ENCODE data around the gene PTX4.

Gene PTX4

GRCh38 chr16:1488619-1489018 is at the start of gene PTX4:
Gene PTX4 (minus strand): TSS chr16:1488944. CDS start chr16:1488909, 35 bp downstream.
- no peak for DNase-seq (ENCODE audit: low read depth)

DNA sequence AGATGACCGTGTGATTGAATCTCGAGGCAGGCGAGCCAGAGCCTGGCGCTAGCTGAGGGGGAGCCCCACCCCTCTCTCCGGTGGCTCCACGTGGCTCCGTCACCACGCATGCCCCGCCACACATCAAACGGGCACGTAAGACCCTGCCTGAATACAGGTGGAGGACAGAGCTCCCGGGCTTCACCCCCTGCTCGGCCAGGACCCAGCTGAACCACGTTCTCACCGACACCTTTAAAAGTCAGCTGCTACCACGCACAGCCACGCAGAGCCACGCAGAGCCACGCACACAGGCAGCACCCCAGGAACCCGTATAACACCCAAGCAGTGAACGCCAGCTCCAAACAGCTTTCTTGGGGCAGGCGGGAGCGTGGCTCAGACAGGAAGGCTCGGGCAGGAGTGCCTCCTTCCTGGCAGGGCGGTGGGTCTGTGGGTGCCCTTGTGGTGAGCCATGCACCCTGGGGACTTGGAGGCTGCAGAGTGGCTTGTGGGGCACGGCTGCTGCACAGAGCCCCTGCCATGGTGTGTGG is 49.1 kb upstream of the PTX4 start:
- no peak for DNase-seq (ENCODE audit: low read depth)

- no peak for DNase-seq (ENCODE audit: low read depth)
These were observed 48.4 kb upstream of the PTX4 start for GRCh38 chr16:1537138-1537577.

DNA sequence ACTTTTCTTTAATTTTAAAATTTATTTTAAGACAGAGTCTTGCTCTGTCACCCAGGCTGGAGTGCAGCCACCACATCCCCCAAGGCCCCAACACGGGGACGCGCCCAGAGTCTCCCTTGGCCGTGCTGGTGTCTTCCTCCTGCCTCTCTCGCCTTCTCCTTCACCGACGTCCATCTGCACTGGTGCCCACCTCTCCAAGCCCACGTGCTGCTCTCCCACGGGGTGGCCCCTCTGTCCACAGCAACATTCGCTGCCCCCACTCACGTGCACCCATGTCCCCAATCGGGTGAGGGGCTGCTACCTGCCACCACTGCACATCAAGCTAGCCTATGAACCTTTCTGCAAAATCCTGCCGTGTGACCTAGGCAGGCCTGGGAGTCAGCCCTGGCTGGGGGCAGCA is 47.9 kb upstream of the PTX4 start:
- DNase-seq (ENCODE audit: low read depth): no peak

- peak; percentile 51 for DNase-seq (ENCODE audit: low read depth)
These were observed 46.9 kb upstream of the PTX4 start for GRCh38 chr16:1535391-1536291.

- peak; percentile 59 for DNase-seq (ENCODE audit: low read depth)
These were observed 45.6 kb upstream of the PTX4 start for GRCh38 chr16:1534021-1535020.

DNA sequence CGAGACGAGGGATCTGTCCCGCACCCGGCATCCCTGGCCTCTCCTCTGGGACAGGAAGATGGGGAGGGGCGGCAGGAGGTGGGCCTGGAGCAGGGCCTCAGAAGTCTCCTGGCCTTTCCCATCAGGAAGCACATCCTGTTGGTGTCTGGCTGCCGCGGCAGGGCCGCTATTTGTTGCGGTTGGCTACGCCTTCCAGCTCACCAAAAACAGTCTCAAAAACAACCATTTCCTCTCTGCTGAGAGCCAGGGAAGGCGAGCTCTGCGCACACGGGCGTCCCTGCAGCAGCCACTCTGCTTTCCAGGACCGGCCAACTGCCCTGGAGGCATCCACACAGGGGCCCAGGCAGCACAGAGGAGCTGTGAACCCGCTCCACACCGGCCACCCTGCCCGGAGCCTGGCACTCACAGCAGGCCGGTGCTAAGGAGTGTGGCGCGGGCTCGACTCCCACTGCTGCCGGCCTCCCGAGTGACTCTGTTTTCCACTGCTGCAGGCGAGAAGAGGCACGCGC is 44.8 kb upstream of the PTX4 start, which contains the start of gene TMEM204:
Gene TMEM204 (plus strand): TSS at position 224 of the 509 bp plus-strand sequence. CDS start 610 bp downstream, outside the sequence.
- peak; percentile 94 for DNase-seq (ENCODE audit: low read depth)

DNA sequence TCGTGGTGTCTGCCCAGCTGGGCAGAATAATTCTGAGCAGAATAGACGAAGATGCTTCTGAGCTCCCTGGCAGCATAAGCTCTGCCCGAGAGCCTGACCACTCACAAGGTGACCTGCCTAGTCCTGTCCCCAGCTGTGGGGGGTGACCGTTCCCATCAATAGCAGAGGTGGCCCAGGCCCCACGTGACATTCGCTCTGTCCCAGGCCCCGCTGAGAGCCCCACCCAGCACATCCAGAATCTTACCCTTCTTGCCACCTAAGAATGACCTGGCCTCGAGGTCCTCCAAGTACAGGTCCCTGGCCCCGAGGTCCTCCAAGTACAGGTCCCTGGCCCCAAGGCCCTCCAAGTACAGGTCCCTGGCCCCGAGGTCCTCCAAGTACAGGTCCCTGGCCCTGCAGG is 44.0 kb upstream of the PTX4 start:
- no peak for DNase-seq (ENCODE audit: low read depth)

DNA sequence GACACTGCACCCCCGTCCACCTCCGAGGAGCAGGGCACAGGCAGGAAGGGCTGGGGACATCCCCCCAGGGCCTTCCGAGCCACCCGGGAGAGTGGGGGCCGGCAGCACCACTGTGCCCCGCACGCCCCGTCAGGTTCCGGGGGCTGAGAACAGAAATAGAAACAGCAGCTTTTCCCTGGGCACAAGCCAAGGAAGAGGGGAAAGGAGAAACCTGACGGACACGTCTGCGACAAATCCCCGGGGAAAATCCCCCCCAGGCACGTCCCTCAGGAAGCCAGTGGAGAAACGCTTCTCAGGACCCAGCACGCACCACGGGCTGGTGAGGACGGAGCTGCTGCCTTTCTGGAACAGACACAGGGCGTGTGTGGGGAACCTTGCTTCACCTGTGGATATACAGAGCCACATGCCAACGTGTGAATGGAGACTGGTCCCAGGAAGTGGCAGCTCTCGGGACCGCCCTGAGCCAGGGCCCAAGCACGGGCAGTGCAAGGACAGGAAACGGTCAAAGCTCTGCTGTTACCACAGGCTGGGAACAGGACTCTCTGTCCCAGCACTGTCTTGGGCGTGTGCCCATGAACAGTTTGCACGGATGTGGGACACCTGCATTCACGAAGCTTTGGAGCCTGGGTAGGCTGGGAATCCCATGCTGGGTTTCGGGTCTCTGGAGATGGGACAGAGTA is 43.5 kb upstream of the PTX4 start:
- DNase-seq (ENCODE audit: low read depth): peak; percentile 76

DNA sequence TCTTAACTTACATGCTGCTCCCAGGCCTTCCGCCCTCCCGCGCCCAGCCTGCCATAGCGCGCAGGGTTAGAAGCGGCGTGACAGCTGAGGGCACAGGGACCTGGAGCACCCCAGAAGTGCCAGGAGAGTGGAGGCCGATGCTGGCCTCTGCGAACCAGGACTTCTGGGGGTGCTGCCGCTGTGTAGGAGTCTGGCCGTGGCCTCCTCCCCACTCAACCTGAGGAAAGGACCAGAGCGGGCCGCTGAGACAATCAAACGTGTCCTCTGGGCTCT is 42.8 kb upstream of the PTX4 start:
- DNase-seq (ENCODE audit: low read depth): no peak

DNA sequence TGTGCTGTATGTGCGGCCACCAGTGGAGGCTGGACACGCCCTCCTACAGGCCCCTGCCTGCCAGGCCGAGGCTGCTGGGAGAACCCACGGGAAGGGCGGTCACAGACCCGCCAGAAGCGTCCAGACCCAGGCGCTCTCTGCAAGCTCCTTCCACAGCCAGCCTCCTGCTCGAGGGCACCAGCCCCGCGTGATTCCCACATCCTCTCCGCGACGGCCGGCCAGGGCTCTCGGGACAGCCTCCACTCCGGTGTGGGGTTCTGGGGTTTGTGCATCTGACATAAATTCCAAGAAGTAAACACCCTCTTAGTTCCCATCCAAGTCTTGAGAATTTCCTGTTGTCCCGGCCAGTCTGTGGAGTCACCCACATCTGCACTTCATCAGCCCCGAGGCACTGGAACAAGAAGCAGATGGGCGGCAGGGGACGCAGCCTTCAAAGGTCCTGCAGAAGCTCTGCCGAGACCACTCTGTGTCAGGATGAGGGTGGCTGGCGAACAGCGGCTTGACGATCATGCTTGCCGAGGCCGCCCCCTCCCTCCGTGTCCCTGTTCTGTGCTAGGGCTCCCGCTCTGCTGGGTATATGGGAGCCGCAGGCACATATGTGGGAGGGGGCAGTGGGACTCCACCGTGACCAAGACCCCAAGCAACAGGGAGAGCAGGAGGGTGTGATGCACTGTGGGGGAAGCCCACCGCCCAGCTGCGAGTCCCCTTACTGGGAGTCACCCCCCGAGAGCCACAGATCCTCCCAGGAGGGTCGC is 42.3 kb upstream of the PTX4 start:
- peak; percentile 96 for DNase-seq (ENCODE audit: low read depth)

GRCh38 chr16:1530349-1530882 is 41.7 kb upstream of the PTX4 start:
- no peak for DNase-seq (ENCODE audit: low read depth)

DNA sequence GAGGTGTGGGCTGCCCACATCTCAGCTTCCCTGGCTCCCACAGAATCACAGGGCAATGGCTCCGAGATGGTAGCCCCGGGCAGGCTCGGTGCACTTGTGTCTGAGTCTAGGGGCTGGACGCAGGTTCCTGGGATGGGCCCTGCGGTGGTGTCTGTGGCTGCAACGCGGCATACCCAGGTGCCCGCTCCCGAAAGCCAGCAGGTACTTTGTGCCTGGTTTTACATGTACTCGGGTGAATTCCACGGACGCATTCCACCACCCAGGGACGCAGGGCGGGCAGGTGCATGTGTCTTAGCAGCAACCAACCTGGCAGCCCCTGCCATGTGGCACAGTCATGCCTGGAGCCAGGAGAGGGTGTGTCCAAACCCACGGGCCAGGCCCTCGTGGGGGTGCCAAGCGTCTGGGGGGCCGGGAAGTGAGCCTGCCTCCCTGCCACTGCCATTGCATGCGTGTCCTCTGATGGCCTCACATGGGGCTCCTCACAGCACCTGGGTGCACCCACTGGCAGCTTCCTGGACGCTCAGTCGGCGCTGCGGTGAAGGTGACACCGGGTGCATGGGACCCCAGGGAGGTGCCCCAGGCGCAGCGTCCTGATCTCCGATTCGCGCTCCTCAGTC is 40.3 kb upstream of the PTX4 start:
- no peak for DNase-seq (ENCODE audit: low read depth)

DNA sequence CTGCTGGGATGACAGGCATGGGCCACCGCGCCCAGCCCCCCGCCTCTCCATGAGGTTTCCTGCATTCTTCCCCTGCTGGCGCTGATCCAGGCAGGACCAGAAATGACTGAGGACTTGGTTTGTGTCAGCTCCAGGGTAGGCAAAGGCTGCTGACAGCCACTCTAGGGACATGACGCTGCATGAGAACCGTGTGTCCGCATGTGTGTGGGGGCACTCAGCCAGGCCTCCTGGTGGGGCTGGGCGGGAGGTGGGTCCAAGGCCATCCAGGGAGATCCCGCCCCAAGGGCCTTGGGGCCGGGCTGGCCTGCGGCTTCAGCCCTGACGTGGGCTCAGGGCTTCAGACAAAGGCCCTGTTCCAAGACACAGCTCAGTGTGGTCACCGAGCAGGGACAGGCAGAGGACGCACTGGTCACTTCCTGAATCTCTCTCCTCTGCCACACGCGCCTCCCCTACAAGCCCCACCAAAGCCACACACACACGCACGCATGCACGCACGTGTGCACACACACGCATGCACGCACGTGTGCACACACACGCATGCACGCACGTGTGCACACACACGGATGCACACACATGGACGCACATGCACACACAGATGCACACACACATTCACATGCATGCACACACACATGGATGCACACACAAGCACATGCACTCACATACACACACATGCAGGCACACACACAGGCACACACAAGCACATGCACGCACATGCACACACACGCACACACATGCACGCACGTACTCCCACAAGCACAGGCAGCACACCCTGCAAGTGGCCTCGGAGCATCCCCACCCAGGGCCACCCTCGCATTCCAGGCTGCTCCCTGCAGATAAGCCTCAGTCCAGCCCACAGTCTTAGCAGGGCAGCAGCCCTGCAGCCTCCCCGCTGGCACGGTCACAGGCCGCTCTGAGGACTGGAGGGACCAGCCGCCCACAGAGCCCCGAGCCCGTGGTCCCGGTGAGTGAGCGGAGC is 39.4 kb upstream of the PTX4 start:
- DNase-seq (ENCODE audit: low read depth): peak; percentile 26

DNA sequence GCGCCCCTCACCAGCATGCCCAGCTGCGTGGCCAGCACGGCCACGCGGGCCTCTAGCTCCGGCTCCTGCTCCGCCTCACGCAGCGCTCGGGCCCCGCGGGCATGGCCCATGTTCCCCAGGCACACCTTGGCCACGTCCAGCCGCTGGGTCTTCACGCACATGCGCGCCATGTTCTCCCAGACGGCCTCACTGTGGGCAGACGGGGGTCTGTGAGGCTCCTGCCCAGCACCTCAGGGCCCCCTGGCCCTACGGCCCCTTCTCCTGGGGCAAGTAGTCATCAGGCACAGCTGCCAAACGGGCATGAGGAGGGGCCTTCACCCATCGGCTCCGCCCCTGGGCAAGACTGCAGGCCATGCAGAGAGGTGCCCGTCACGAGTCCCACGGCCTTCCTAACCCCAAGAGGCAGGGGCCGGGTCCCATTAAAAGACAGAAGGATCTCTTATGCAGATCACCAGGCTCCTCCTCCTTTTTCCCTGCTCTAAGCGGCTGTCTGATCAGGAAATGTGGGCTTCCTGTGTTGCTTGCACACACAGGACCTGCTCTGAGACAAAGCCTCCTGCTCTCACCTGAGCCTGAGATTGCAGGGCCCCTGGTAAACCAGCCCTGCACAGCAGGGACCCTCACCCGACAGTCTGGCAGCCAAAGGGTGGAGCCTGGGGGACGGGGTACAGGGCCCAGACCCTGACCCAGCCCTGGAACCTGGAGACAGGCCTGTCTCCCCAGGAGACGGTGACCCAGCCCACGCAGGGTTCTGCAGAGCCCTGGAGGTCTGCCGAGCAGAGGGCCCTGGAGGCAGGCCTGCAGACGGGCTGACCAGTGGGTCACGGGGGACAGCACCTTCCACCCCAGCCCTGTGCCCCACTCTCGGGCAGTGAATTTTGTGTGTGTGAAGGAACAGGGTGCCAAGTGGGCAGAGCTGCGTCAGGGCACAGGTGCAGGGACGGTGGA is 38.1 kb upstream of the PTX4 start:
- no peak for DNase-seq (ENCODE audit: low read depth)

- no peak for DNase-seq (ENCODE audit: low read depth)
These were observed 37.3 kb upstream of the PTX4 start for GRCh38 chr16:1525871-1526607.

GRCh38 chr16:1524366-1524765 is 35.6 kb upstream of the PTX4 start:
- DNase-seq (ENCODE audit: low read depth): no peak
